GM20000 (cell line): ENCODE results near the gene FHIT.

Source experiments
- DNase-seq: peaks from one replicate; pipeline ENCODE4 v3.0.0; 2012; ENCODE audit warnings: low spot score
- TF ChIP-seq, protein P1 (sequence below): IDR thresholded peaks from 2 replicates; pipeline ENCODE4 v1.5.1; 2012; ENCODE audit warnings: mild to moderate bottlenecking, control low read depth; ENCODE audit errors: extremely low read depth, missing control alignments

Gene FHIT

DNA sequence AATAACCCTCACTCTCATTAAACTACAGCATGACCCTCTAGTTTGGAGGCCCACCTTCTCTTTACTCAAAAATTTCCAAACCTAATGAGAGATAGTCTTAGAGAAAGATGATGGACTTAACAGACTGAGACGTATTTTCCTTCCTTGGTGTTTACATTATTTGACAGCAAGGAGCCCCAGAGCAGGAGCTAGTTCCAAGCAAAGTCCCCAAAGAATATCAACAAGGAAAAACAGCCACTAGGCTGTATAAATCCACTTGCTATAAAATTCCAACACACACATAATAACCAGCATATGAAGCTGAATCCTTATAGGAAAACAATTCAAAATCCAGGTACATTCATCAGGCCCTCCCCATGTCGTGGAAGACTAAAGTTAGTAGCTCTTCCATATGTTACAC, 660.0 kb downstream of the FHIT start:
- DNase-seq: no peak
- TF ChIP-seq, protein P1, sequence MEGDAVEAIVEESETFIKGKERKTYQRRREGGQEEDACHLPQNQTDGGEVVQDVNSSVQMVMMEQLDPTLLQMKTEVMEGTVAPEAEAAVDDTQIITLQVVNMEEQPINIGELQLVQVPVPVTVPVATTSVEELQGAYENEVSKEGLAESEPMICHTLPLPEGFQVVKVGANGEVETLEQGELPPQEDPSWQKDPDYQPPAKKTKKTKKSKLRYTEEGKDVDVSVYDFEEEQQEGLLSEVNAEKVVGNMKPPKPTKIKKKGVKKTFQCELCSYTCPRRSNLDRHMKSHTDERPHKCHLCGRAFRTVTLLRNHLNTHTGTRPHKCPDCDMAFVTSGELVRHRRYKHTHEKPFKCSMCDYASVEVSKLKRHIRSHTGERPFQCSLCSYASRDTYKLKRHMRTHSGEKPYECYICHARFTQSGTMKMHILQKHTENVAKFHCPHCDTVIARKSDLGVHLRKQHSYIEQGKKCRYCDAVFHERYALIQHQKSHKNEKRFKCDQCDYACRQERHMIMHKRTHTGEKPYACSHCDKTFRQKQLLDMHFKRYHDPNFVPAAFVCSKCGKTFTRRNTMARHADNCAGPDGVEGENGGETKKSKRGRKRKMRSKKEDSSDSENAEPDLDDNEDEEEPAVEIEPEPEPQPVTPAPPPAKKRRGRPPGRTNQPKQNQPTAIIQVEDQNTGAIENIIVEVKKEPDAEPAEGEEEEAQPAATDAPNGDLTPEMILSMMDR: no peak

DNA sequence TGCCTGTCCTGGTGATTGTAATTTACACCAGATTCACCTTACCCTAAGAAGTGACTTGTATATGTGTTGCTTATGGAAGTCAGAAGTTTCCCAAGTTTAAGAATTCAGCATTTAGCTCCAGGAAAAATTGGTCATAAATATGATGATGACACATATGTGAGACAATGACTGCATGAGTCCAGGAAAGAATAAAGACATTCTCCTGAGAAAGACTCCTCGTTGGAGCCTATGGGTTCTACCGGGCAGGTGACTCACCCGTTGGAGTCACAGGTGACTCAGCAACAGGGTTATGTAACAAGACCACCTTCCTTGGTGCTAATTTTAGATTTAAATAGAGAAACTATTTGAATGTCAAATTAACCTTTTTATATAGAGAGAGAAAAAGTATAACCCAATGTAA, 662.4 kb downstream of the FHIT start:
- DNase-seq: no peak
- TF ChIP-seq, protein P1: no peak

DNA sequence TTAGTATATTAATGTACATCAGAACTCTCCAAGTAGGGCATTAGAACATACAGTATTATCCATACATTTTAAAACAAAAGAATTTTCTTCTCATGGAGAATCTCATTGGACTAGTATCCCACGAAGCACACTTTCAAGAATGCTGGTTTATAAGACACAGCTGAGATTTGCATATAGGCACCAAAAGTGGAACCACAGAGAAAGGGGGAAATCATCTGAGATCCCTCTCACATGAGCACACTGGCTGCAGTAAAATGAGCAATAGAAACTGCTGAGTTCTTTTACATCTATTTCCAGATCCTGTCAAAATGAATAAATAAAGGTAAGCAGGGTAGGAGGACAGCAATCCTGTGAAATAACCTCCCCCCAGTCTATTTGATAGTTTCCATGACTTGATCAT, 665.3 kb downstream of the FHIT start:
- TF ChIP-seq, protein P1: no peak
- no peak for DNase-seq

DNA sequence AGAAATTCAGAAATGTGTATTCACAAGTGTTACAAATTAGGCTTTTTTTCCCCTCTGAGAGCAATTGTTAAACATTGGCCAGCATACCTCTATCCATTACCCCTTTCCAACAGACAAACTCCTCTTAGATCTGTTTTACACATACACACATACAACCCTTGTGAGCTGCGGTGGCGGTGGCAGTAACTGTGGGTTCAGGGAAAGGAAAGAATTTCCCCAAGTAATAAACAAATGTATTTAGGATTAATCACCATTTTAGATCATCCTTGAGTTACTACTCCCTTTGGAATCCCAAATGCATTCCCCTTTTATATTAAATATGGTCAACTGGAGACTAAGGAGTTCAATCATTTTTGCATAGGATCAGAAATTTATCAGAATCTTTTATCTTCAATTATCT, 667.0 kb downstream of the FHIT start:
- TF ChIP-seq, protein P1: no peak

DNA sequence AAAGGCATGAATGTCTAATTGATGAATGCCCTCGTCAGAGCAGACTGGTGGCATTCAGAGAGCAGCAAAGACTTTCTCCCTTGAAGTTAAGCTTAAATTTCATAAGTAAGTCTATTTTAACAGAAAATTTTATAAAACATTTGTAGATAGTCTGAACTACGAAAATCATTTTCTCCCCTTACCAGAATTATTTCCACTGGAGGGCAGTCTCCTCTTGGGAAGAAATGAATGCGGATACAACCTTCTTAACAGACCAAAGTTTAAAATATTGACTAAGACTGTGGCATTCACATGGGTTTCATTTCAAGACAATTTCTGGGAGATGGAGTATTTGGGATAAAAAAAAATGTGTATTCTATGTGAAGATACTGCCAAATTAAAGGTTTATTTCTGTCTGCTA, 669.0 kb downstream of the FHIT start:
- TF ChIP-seq, protein P1: no peak
- no peak for DNase-seq

More for the DNA sequence above, 667.0 kb downstream of the FHIT start:
- DNase-seq: no peak

DNA sequence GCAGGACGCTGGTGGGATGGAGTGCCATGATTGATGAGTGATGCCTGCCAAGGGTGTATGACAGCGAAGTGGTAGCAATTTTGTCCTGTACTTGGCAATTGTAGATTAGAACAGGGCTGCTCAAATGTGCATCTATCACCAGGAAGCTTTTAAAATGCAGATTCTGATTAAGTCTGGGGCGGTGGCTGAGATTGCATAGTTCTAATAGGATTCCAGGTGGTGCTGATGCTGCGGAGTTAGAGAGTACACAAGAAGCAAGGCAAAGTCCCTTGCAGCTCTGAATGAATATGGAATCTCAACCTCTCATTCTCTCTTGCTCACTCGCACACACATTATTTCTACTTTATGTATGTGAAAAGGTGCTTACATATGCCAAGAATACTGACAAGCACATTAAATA, 670.4 kb downstream of the FHIT start:
- TF ChIP-seq, protein P1: no peak
- DNase-seq: no peak

DNA sequence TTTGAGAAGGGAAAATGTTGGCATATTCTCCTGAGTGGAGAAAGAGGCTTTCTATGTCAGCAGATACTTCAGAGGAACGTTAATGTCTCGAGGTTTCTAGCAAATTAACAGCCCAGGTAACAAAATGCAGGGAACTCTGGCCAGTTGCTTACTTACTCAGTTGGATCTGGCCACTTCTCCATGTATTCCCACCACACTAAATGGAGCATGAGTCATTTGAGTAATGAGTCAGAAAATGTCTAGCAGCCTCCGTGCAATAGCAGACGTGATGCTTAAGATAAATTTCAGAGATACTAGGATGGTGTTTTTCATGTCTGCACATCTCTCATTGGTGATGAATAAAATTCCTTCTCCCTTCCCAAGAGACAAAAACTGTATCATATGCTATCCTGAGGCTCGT, 671.5 kb downstream of the FHIT start:
- DNase-seq: no peak
- TF ChIP-seq, protein P1: no peak

DNA sequence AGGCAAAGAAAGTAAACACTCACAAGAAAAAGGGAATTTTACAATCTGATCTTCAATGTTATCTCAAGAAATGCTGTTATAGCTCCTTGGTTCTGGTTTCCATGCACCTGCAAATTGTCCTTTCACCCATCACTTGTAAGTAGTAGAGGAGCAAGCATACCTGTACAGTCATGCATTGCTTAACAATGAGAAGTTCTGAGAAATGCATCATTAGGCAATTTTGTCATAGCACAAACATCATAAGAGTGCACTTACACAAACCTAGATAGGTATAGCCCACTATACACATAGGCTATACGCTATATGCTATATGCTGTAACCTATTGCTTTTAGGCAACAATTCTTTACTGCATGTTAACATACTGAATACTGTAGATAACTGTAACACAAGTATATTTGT, 672.3 kb downstream of the FHIT start:
- DNase-seq: no peak
- TF ChIP-seq, protein P1: no peak
